WTC11 (cell line): ENCODE results near the gene ETS1. TPM values are rescaled to one million over a fixed set of nuclear protein-coding genes. Genes with fewer than 3 reads are reported as not detected.

Experiments used
- ATAC-seq: fragments of 200-7000 bp; cut with Tn5 transposase; 2 replicates; pipeline ENCODE4 v1.10.0; 2021; ENCODE audit warnings: mild to moderate bottlenecking, moderate library complexity
- CTCF ChIA-PET: fragments of 300-600 bp; sonication (Branson Sonifier 250); formaldehyde crosslinking; loops from one replicate; lab custom pipeline; 2021; ENCODE audit warnings: antibody characterized with exemption; lab: Charles Lee
- POLR2A ChIA-PET: fragments of 350-600 bp; sonication (Branson Sonifier 250); formaldehyde crosslinking; loops from one replicate; lab custom pipeline; 2021; ENCODE audit warnings: antibody characterized with exemption; lab: Charles Lee
- DNase-seq: peaks from one replicate; pipeline ENCODE4 v3.0.0; 2021; ENCODE audit warnings: low spot score
- H3K27ac Mint-ChIP-seq: 2 replicates; pipeline ENCODE4 v1.8.0; 2021; ENCODE audit warnings: mixed read lengths
- H3K27me3 Mint-ChIP-seq: 2 replicates; pipeline ENCODE4 v1.8.0; 2021; ENCODE audit warnings: low read depth, mild to moderate bottlenecking, moderate library complexity, mixed read lengths
- H3K36me3 Mint-ChIP-seq: 2 replicates; pipeline ENCODE4 v1.8.0; 2021; ENCODE audit warnings: mixed read lengths
- H3K4me1 Mint-ChIP-seq: 2 replicates; pipeline ENCODE4 v1.8.0; 2022; ENCODE audit warnings: mixed read lengths
- H3K4me3 Mint-ChIP-seq: 2 replicates; pipeline ENCODE4 v1.8.0; 2021; ENCODE audit warnings: mild to moderate bottlenecking, moderate library complexity, mixed read lengths
- H3K9me3 Mint-ChIP-seq: 2 replicates; pipeline ENCODE4 v1.8.0; 2021; ENCODE audit warnings: mixed read lengths
- GABPB1 ChIP-seq: sonication (generic); formaldehyde crosslinking; IDR thresholded peaks from 2 replicates; pipeline ENCODE4 v1.8.1; 2023; ENCODE audit warnings: mild to moderate bottlenecking, missing genetic modification reagents
- JAZF1 ChIP-seq: fragments of 250-450 bp; sonication (Bioruptor Pico); IDR thresholded peaks from 2 replicates; pipeline ENCODE4 v1.9.0; 2021; ENCODE audit warnings: moderate library complexity, mild to moderate bottlenecking, inconsistent platforms
- JUN ChIP-seq: sonication (generic); formaldehyde crosslinking; IDR thresholded peaks from 2 replicates; pipeline ENCODE4 v1.8.0; 2023; ENCODE audit warnings: mild to moderate bottlenecking, missing genetic modification reagents
- KAT7 ChIP-seq: sonication (generic); formaldehyde crosslinking; IDR thresholded peaks from 2 replicates; pipeline ENCODE4 v1.8.1; 2023; ENCODE audit warnings: missing genetic modification reagents, mild to moderate bottlenecking, borderline replicate concordance
- MXD4 ChIP-seq: fragments of 250-450 bp; sonication (Bioruptor Pico); IDR thresholded peaks from 2 replicates; pipeline ENCODE4 v1.8.0; 2021; ENCODE audit warnings: mild to moderate bottlenecking, moderate library complexity, borderline replicate concordance
- NFE2L1 ChIP-seq: sonication (generic); formaldehyde crosslinking; IDR thresholded peaks from 2 replicates; pipeline ENCODE4 v1.8.1; 2023; ENCODE audit warnings: missing genetic modification reagents
- RELA ChIP-seq: sonication (generic); formaldehyde crosslinking; IDR thresholded peaks from 2 replicates; pipeline ENCODE4 v1.8.1; 2022; ENCODE audit warnings: missing genetic modification reagents, mild to moderate bottlenecking, borderline replicate concordance
- SMAD3 ChIP-seq: sonication (generic); formaldehyde crosslinking; IDR thresholded peaks from 2 replicates; pipeline ENCODE4 v1.8.0; 2022; ENCODE audit warnings: missing genetic modification reagents, mild to moderate bottlenecking, borderline replicate concordance
- SOX15 ChIP-seq: fragments of 250-450 bp; sonication (Bioruptor Pico); IDR thresholded peaks from 2 replicates; pipeline ENCODE4 v1.9.0; 2021; ENCODE audit warnings: mild to moderate bottlenecking
- TP53 ChIP-seq: sonication (generic); formaldehyde crosslinking; IDR thresholded peaks from 2 replicates; pipeline ENCODE4 v1.8.1; 2023; ENCODE audit warnings: mild to moderate bottlenecking, missing genetic modification reagents
- ZNF138 ChIP-seq: sonication (generic); formaldehyde crosslinking; conservative IDR thresholded peaks from 2 replicates; pipeline ENCODE4 v1.8.1; 2022; ENCODE audit warnings: mild to moderate bottlenecking, moderate library complexity, missing genetic modification reagents
- ZNF219 ChIP-seq: sonication (generic); formaldehyde crosslinking; IDR thresholded peaks from 2 replicates; pipeline ENCODE4 v1.8.0; 2023; ENCODE audit warnings: missing genetic modification reagents, mild to moderate bottlenecking, borderline replicate concordance
- ZNF263 ChIP-seq: sonication (generic); formaldehyde crosslinking; IDR thresholded peaks from 2 replicates; pipeline ENCODE4 v1.8.1; 2022; ENCODE audit warnings: low read depth, mild to moderate bottlenecking, moderate library complexity, missing genetic modification reagents
- ZNF317 ChIP-seq: sonication (generic); formaldehyde crosslinking; IDR thresholded peaks from 2 replicates; pipeline ENCODE4 v1.8.1; 2023; ENCODE audit warnings: low read depth, mild to moderate bottlenecking, moderate library complexity, missing genetic modification reagents, borderline replicate concordance
- ZNF396 ChIP-seq: fragments of 250-450 bp; sonication (Bioruptor Pico); IDR thresholded peaks from 2 replicates; pipeline ENCODE4 v1.8.0; 2021; ENCODE audit warnings: mild to moderate bottlenecking, moderate library complexity, borderline replicate concordance
- total RNA-seq: library from RNA; stranded (reverse); gene quantifications from 3 replicates; pipeline ENCODE4 v1.2.3, GENCODE V29; 2021
- TF ChIP-seq, protein P1 (sequence below): sonication (generic); formaldehyde crosslinking; IDR thresholded peaks from 2 replicates; pipeline ENCODE4 v1.8.0; 2022; ENCODE audit warnings: mild to moderate bottlenecking, missing genetic modification reagents
- TF ChIP-seq, protein P2 (sequence below): fragments of 250-450 bp; sonication (Bioruptor Pico); IDR thresholded peaks from 2 replicates; pipeline ENCODE4 v2.1.2; 2022; ENCODE audit warnings: mild to moderate bottlenecking, moderate library complexity
- TF ChIP-seq, protein P3 (sequence below): sonication (generic); formaldehyde crosslinking; IDR thresholded peaks from 2 replicates; pipeline ENCODE4 v1.8.0; 2022; ENCODE audit warnings: mild to moderate bottlenecking, missing genetic modification reagents
- TF ChIP-seq, protein P4 (sequence below): fragments of 250-450 bp; sonication (Bioruptor Pico); IDR thresholded peaks from 2 replicates; pipeline ENCODE4 v1.9.0; 2021; ENCODE audit warnings: moderate library complexity, mild to moderate bottlenecking, inconsistent platforms, borderline replicate concordance
- TF ChIP-seq, protein P5 (sequence below): sonication (generic); formaldehyde crosslinking; IDR thresholded peaks from 2 replicates; pipeline ENCODE4 v1.8.1; 2023; ENCODE audit warnings: mild to moderate bottlenecking, missing genetic modification reagents
- TF ChIP-seq, protein P6 (sequence below): sonication (generic); formaldehyde crosslinking; IDR thresholded peaks from 2 replicates; pipeline ENCODE4 v1.8.1; 2023; ENCODE audit warnings: mild to moderate bottlenecking, missing genetic modification reagents, moderate library complexity
- TF ChIP-seq, protein P7 (sequence below): fragments of 250-450 bp; sonication (Bioruptor Pico); IDR thresholded peaks from 2 replicates; pipeline ENCODE4 v1.9.0; 2021; ENCODE audit warnings: mild to moderate bottlenecking
- TF ChIP-seq, protein P8 (sequence below): sonication (generic); formaldehyde crosslinking; IDR thresholded peaks from 2 replicates; pipeline ENCODE4 v1.8.1; 2022; ENCODE audit warnings: mild to moderate bottlenecking, moderate library complexity, missing genetic modification reagents

The ETS1 gene
- total RNA-seq, 1 experiment from 2014 or later, result 33.1 TPM

DNA sequence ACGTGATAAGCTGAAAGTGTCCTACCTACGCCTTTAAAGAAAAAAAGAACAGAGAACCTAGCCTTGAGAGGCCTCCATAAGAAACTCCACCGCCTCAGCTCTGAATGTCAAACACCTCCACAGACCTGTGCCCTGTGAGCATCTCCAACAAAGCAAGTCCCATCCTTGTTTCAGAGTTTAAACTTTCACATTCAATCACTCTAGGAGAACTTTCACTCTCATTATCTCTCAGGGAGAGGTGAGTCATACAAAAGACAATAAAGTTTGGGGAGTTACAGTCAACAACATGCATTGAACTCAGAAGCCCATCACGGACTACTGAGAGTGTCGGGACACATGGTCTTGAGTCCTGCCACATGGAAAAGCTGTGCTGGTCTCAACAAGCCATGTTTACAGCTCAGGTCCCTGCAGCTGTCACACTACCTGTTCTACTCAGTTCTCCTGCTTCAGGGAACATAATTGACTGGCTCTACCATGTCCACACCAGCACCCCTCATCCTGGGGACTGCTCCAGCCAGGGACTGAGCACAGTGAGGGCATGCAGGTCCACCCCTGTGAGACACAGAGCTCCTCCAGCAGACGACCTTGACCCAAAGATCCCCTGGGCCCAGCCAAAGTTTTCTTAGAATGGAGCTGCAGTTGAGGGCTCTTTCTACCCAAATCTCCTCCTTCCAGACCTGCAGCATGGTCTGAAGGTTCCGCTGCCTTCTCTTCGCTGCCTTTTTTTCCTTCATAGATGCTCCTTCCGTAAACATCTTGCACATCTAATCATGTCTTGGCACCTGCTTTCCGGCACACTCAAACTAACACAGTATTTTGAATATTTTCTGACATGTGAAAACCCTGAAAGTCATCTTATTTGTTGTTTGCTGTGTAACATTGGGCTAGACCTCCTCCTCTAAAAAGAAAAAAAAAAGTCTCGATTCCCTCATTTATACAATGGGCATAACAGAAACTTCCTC is 114.9 kb downstream of the ETS1 start:
- ATAC-seq (no peak), DNase-seq (no peak)
- H3K27me3 Mint-ChIP-seq, result no peaks in the 10 kb centered on the region
- CTCF ChIA-PET, result interaction anchor here (1.5 kb wide), 1 partner anchor 160 kb away, joined by 3 read pairs; no protein-coding TSS in a partner anchor
- TF ChIP-seq ZNF317, result no peak
- TF ChIP-seq ZNF219 (CRISPR knock-in tag), result no peak
- TF ChIP-seq, all 79 proteins: peak for 0
- Mint-ChIP-seq H3K36me3 (peaks cover 10% of the 10 kb centered on the region), H3K9me3 (no peaks in the 10 kb centered on the region), H3K4me3 (no peak overlapping the region), H3K4me1 (peaks cover 6% of the 10 kb centered on the region; the same call in 1 of the 2 replicates), H3K27ac (no peak overlapping the region)
- POLR2A ChIA-PET, result no interaction called here

DNA sequence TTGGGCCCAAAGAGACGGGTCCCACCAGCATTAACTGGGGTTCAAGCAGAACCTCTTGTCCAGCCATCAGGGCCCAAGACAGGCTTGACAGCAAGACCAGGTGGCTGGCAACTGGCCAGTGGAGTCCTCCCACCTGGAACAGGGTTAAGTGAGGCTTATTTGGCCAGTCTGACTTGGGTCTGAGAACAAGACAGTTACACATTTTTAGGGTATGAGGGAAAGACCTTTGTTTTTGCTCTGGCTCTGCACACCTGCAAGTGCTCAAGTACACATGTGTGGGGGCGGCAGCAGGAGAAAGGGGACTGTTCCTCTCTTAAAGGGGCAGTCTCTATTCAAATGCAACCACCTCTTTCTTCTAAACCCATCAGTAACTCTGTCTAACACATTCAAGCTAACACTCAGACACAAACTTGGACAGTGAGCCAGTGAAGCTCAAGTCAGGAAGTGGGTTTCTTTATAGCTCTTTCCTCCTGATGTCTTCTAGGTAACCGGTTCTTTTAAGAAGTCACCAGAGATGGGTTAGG is 116.2 kb downstream of the ETS1 start:
- Mint-ChIP-seq H3K4me3 (no peak overlapping the region), H3K4me1 (peaks cover 6% of the 10 kb centered on the region; the same call in 1 of the 2 replicates), H3K27me3 (no peaks in the 10 kb centered on the region), H3K27ac (no peak overlapping the region), H3K9me3 (no peaks in the 10 kb centered on the region), H3K36me3 (peaks cover 8% of the 10 kb centered on the region)
- POLR2A ChIA-PET, result no interaction called here
- DNase-seq, result no peak
- CTCF ChIA-PET, result interaction anchor here (1.5 kb wide), 1 partner anchor 161 kb away, joined by 3 read pairs; no protein-coding TSS in a partner anchor
- TF ChIP-seq, protein P1, sequence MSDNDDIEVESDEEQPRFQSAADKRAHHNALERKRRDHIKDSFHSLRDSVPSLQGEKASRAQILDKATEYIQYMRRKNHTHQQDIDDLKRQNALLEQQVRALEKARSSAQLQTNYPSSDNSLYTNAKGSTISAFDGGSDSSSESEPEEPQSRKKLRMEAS (CRISPR knock-in tag), result no peak
- TF ChIP-seq, protein P2, sequence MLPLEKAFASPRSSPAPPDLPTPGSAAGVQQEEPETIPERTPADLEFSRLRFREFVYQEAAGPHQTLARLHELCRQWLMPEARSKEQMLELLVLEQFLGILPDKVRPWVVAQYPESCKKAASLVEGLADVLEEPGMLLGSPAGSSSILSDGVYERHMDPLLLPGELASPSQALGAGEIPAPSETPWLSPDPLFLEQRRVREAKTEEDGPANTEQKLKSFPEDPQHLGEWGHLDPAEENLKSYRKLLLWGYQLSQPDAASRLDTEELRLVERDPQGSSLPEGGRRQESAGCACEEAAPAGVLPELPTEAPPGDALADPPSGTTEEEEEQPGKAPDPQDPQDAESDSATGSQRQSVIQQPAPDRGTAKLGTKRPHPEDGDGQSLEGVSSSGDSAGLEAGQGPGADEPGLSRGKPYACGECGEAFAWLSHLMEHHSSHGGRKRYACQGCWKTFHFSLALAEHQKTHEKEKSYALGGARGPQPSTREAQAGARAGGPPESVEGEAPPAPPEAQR (CRISPR knock-in tag), result no peak
- TF ChIP-seq RELA (CRISPR knock-in tag) (no peak), GABPB1 (CRISPR knock-in tag) (no peak), KAT7 (no peak), JAZF1 (no peak), MXD4 (CRISPR knock-in tag) (no peak), SOX15 (CRISPR knock-in tag) (no peak), ZNF138 (CRISPR knock-in tag) (no peak), SMAD3 (CRISPR knock-in tag) (no peak)
- TF ChIP-seq, protein P3, sequence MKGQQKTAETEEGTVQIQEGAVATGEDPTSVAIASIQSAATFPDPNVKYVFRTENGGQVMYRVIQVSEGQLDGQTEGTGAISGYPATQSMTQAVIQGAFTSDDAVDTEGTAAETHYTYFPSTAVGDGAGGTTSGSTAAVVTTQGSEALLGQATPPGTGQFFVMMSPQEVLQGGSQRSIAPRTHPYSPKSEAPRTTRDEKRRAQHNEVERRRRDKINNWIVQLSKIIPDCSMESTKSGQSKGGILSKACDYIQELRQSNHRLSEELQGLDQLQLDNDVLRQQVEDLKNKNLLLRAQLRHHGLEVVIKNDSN, result no peak
- TF ChIP-seq, protein P4, sequence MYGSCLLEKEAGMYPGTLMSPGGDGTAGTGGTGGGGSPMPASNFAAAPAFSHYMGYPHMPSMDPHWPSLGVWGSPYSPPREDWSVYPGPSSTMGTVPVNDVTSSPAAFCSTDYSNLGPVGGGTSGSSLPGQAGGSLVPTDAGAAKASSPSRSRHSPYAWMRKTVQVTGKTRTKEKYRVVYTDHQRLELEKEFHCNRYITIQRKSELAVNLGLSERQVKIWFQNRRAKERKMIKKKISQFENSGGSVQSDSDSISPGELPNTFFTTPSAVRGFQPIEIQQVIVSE (CRISPR knock-in tag), result no peak
- TF ChIP-seq, protein P5, sequence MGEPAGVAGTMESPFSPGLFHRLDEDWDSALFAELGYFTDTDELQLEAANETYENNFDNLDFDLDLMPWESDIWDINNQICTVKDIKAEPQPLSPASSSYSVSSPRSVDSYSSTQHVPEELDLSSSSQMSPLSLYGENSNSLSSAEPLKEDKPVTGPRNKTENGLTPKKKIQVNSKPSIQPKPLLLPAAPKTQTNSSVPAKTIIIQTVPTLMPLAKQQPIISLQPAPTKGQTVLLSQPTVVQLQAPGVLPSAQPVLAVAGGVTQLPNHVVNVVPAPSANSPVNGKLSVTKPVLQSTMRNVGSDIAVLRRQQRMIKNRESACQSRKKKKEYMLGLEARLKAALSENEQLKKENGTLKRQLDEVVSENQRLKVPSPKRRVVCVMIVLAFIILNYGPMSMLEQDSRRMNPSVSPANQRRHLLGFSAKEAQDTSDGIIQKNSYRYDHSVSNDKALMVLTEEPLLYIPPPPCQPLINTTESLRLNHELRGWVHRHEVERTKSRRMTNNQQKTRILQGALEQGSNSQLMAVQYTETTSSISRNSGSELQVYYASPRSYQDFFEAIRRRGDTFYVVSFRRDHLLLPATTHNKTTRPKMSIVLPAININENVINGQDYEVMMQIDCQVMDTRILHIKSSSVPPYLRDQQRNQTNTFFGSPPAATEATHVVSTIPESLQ, result no peak
- ATAC-seq, result no peak

DNA sequence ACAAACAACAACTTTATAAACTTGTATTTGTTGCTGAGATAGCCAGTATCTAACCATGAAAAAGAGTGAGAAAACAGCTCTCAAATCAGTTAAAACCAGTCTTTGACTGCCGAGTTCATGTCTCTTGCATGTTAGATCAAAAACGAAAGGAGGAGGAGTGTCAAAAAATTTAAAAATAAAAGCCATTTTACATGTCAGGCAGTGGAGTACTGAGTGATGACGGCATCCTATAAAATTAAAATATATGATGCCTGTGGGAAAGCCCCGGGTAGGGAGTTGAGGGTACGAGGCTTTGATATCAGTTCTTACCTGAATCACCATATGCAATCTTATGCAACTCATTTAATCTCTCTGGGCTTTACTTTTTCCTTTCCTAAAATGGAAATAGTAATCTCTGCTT is 117.3 kb downstream of the ETS1 start:
- DNase-seq (no peak), ATAC-seq (no peak)
- Mint-ChIP-seq H3K4me1 (peaks cover 4% of the 10 kb centered on the region; the same call in 1 of the 2 replicates), H3K27me3 (no peaks in the 10 kb centered on the region), H3K9me3 (no peaks in the 10 kb centered on the region), H3K36me3 (peaks cover 7% of the 10 kb centered on the region; the same call in 1 of the 2 replicates), H3K27ac (no peak overlapping the region), H3K4me3 (no peak overlapping the region)
- POLR2A ChIA-PET, result interaction anchor here (0.6 kb wide), 1 partner anchor 216 kb away, joined by 5 read pairs; no protein-coding TSS in a partner anchor
- CTCF ChIA-PET, result no interaction called here
- TF ChIP-seq JUN (CRISPR knock-in tag) (no peak), TP53 (CRISPR knock-in tag) (no peak), ZNF263 (CRISPR knock-in tag) (no peak), ZNF396 (no peak), NFE2L1 (no peak)
- TF ChIP-seq, protein P6, sequence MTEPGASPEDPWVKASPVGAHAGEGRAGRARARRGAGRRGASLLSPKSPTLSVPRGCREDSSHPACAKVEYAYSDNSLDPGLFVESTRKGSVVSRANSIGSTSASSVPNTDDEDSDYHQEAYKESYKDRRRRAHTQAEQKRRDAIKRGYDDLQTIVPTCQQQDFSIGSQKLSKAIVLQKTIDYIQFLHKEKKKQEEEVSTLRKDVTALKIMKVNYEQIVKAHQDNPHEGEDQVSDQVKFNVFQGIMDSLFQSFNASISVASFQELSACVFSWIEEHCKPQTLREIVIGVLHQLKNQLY (CRISPR knock-in tag), result no peak
- TF ChIP-seq, protein P7, sequence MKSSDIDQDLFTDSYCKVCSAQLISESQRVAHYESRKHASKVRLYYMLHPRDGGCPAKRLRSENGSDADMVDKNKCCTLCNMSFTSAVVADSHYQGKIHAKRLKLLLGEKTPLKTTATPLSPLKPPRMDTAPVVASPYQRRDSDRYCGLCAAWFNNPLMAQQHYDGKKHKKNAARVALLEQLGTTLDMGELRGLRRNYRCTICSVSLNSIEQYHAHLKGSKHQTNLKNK (CRISPR knock-in tag), result no peak
- TF ChIP-seq, protein P8, sequence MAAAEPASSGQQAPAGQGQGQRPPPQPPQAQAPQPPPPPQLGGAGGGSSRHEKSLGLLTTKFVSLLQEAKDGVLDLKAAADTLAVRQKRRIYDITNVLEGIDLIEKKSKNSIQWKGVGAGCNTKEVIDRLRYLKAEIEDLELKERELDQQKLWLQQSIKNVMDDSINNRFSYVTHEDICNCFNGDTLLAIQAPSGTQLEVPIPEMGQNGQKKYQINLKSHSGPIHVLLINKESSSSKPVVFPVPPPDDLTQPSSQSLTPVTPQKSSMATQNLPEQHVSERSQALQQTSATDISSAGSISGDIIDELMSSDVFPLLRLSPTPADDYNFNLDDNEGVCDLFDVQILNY, result no peak
